ENCODE data around the gene UNC93B1. TPM values are rescaled to one million over a fixed set of nuclear protein-coding genes. Genes with fewer than 3 reads are reported as not detected.
A peak's percentile ranks its signal among the peaks of the same experiment; 100 is the strongest.

UNC93B1 gene
- total and polyA plus RNA-seq, 2 of the 8 experiments (the other 6 are each of a cell fraction or from before 2014, with no cell fraction given): 18.9 to 34.3 TPM

GRCh38 chr11:68025047-68025446 is 21.1 kb upstream of the UNC93B1 start:
- Histone ChIP-seq H4K20me1 (replicated peaks in 1 of 2; ENCODE audit: control insufficient read depth in 1 of 2, insufficient read depth in 2 of 2, low read length in 2 of 2) (no peaks in the 10 kb centered on the region), H3K14ac (ENCODE audit: insufficient read length) (no peak overlapping the region), H3K36me3 (ENCODE audit: control insufficient read depth in 2 of 4, insufficient read depth in 4 of 4, low read length in 3 of 4) (no peaks in the 10 kb centered on the region), H4K91ac (replicated peaks; ENCODE audit: insufficient read length, low read length) (no peak overlapping the region), H3K79me2 (ENCODE audit: control insufficient read depth in 1 of 2, insufficient read depth in 2 of 2, low read length in 2 of 2) (no peaks in the 10 kb centered on the region), H3K4me2 (ENCODE audit: insufficient read depth in 1 of 2, low read depth in 2 of 2, low read length in 2 of 2) (no peak overlapping the region), H2BK12ac (ENCODE audit: low read depth, low read length) (no peak overlapping the region), H3K4ac (replicated peaks; ENCODE audit: insufficient read length, low read depth, low read length) (no peak overlapping the region), H4K8ac (ENCODE audit: extremely low read depth, insufficient read depth, low read length) (no peak overlapping the region), H3K18ac (ENCODE audit: extremely low read depth, low read length) (no peak overlapping the region), H3K4me3 (ENCODE audit: extremely low read depth in 1 of 4, insufficient read depth in 2 of 4, low read depth in 3 of 4, low read length in 4 of 4) (no peak overlapping the region), H2AK5ac (ENCODE audit: low read depth, low read length) (no peak overlapping the region), H3K56ac (replicated peaks; ENCODE audit: insufficient read length, low read depth, low read length) (no peak overlapping the region), H3K9ac (replicated peaks in 1 of 4; ENCODE audit: extremely low read depth in 1 of 4, low read depth in 3 of 4, low read length in 3 of 4) (no peak overlapping the region), H2BK5ac (ENCODE audit: low read depth, low read length) (no peak overlapping the region), H3K4me1 (replicated peaks in 1 of 4; ENCODE audit: control insufficient read depth in 3 of 4, insufficient read depth in 4 of 4, low read length in 3 of 4) (peaks cover 0 to 15% (median 9%) of the 10 kb centered on the region in 4 experiments; a peak in 5 of 7 replicates), H2BK20ac (ENCODE audit: low read length) (no peak overlapping the region), H2BK120ac (replicated peaks; ENCODE audit: low read depth, low read length) (no peak overlapping the region), H3K23me2 (ENCODE audit: low read depth, low read length) (no peaks in the 10 kb centered on the region), H3K23ac (ENCODE audit: insufficient read length) (no peak overlapping the region), H3K79me1 (ENCODE audit: low read depth, low read length) (peaks cover 7% of the 10 kb centered on the region; the same call in 1 of the 2 replicates), H4K5ac (ENCODE audit: insufficient read length, low read depth, low read length) (no peak overlapping the region), H2BK15ac (ENCODE audit: low read length) (no peak overlapping the region), H3K9me3 (ENCODE audit: insufficient read depth in 2 of 2, low read depth in 1 of 2, low read length in 1 of 2) (no peaks in the 10 kb centered on the region), H3K27ac (ENCODE audit: low read depth, low read length) (no peak overlapping the region), H2AFZ (ENCODE audit: low read length) (no peak overlapping the region), H3K27me3 (replicated peaks in 1 of 4; ENCODE audit: control insufficient read depth in 3 of 4, extremely low read depth in 1 of 4, insufficient read depth in 3 of 4, low read length in 3 of 4) (no peaks in the 10 kb centered on the region)
- WGBS, 2 experiments (ENCODE audit: extremely low coverage in 1 of 2, insufficient coverage in 1 of 2, insufficient read length in 1 of 2, insufficient replicate concordance in 2 of 2, low coverage in 1 of 2, low lambda C conversion rate in 2 of 2, missing lambda C conversion rate in 1 of 2): 85% methylated on average over 5 of the region's 5 CpGs; no CpG with 5 or more reads in 1 of the 2 experiments
- no peak for DNase-seq (ENCODE audit: low read depth in 1 of 2, low spot score in 2 of 2)
- TF ChIP-seq KDM5A (IDR thresholded peaks at IDR 0.05; ENCODE audit: low read length): no peak
- 0 out of 4 replicates have a peak, but pooled peaks of 1 of the 2 experiments have one; percentile 9 for TF ChIP-seq RAD21 (IDR thresholded peaks at IDR 0.05 in 1 of 2, conservative IDR thresholded peaks at IDR 0.05 in 1 of 2; ENCODE audit: low read depth in 2 of 2, low read length in 2 of 2)
- peak in 2 of 3 experiments; percentile 41 to 44; a peak in 3 of 4 replicates for TF ChIP-seq CTCF (IDR thresholded peaks at IDR 0.05; ENCODE audit: control extremely low read depth in 1 of 3, insufficient read depth in 1 of 3, low read depth in 1 of 3, low read length in 3 of 3)
- CTCF ChIA-PET (ENCODE audit: partially characterized antibody): interaction anchor here (0.9 to 1.9 kb wide), 5 partner anchors 13 to 138 kb away, joined by 3 to 5 read pairs (median 4); no protein-coding TSS in a partner anchor
- POLR2A ChIA-PET (ENCODE audit: partially characterized antibody): interaction anchor here (0.8 to 1.5 kb wide), 2 partner anchors 10 kb away, joined by 3 to 4 read pairs; no protein-coding TSS in a partner anchor
- no peak for FAIRE-seq

All from H1 (cell line).